ENCODE measurements around the gene LCN6. TPM values are rescaled to one million over a fixed set of nuclear protein-coding genes. Genes with fewer than 3 reads are reported as not detected.
A peak's percentile ranks its signal among the peaks of the same experiment; 100 is the strongest.

LCN6 gene
- total and polyA plus RNA-seq, 8 donors = 0.38 to 18.9 TPM; not detected in 6

- Histone ChIP-seq H3K4me3 (no peak overlapping the region), H3K36me3 (peaks cover 0 to 60% of the 10 kb centered on the region in 2 donors), H3K4me1 (peaks cover 17 to 82% of the 10 kb centered on the region in 2 donors), H3K27me3 (peaks cover 0 to 11% of the 10 kb centered on the region in 2 donors), H3K27ac (peak overlapping the region in 1 of 2 donors; percentile 64), H3K9me3 (no peaks in the 10 kb centered on the region)
- TF ChIP-seq, protein P1, sequence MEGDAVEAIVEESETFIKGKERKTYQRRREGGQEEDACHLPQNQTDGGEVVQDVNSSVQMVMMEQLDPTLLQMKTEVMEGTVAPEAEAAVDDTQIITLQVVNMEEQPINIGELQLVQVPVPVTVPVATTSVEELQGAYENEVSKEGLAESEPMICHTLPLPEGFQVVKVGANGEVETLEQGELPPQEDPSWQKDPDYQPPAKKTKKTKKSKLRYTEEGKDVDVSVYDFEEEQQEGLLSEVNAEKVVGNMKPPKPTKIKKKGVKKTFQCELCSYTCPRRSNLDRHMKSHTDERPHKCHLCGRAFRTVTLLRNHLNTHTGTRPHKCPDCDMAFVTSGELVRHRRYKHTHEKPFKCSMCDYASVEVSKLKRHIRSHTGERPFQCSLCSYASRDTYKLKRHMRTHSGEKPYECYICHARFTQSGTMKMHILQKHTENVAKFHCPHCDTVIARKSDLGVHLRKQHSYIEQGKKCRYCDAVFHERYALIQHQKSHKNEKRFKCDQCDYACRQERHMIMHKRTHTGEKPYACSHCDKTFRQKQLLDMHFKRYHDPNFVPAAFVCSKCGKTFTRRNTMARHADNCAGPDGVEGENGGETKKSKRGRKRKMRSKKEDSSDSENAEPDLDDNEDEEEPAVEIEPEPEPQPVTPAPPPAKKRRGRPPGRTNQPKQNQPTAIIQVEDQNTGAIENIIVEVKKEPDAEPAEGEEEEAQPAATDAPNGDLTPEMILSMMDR (IDR thresholded peaks at IDR 0.05) = no peak
- intact Hi-C loops (cut with DNase I) = no loop called here
- ATAC-seq = no peak
- peak in 1 of 4 donors; percentile 74 for DNase-seq
Observed at GRCh38 chr9:136721339-136722092, 26.8 kb downstream of the LCN6 start.

- H3K27ac ChIP-seq = peak overlapping the region in 1 of 2 donors; percentile 64
- ATAC-seq (no peak), DNase-seq (peak in 1 of 4 donors; percentile 71)
- peaks cover 11 to 82% of the 10 kb centered on the region in 2 donors for H3K4me1 ChIP-seq
- TF ChIP-seq, protein P1 (IDR thresholded peaks at IDR 0.05) = no peak
- peaks cover 0 to 11% of the 10 kb centered on the region in 2 donors for H3K27me3 ChIP-seq
- H3K36me3 ChIP-seq = peaks cover 0 to 54% of the 10 kb centered on the region in 2 donors
- H3K9me3 ChIP-seq = no peaks in the 10 kb centered on the region
- no peak overlapping the region for H3K4me3 ChIP-seq
- intact Hi-C loops (cut with DNase I) = no loop called here
Observed at GRCh38 chr9:136720898-136721338, 27.4 kb downstream of the LCN6 start.

GRCh38 chr9:136720251-136720897, 28.0 kb downstream of the LCN6 start:
- no peak overlapping the region for H3K4me3 ChIP-seq
- DNase-seq (peak in 1 of 4 donors; percentile 70), ATAC-seq (peak; percentile 2)
- no peaks in the 10 kb centered on the region for H3K9me3 ChIP-seq
- peaks cover 0 to 14% of the 10 kb centered on the region in 2 donors for H3K27me3 ChIP-seq
- intact Hi-C loops (cut with DNase I) = no loop called here
- peak overlapping the region in 1 of 2 donors; percentile 64 for H3K27ac ChIP-seq
- H3K4me1 ChIP-seq = peaks cover 6 to 82% of the 10 kb centered on the region in 2 donors
- peaks cover 0 to 49% of the 10 kb centered on the region in 2 donors for H3K36me3 ChIP-seq
- TF ChIP-seq, protein P1 (IDR thresholded peaks at IDR 0.05) = no peak

DNA sequence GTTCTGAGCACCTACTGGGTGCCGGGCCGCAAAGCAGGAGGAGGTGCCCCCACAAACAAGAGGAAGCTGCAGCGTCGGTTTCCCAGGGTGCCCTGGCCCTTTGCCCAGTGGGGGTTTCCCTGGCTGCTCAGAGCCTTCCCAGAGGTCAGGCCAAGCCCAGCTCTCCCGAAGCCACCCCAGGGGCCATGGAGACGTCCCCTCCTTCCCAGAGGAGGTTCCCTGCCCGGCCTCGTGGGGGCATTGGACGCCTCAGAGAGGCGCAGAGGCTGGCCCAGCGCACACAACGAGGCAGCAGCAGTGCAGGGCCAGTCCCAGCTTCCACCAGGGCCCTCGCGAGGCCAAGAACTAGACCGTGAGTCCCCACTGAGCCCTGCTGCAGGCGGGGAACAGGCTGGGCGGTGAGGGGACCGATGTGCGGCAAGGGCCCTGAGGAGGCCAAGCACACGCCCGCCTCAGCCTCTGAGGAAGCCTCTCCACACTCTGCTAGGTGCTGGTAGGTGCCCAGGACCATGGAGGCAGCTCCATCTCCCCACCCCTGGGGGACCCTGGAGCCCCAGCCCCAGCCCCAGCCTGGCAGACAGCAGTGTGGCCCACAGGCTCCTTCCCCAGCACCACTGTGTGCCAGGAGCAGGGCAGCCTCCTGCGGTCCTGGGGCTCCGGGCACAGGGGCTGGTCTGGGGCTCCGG, 29.0 kb downstream of the LCN6 start:
- no peak overlapping the region for H3K4me3 ChIP-seq
- peaks cover 0 to 24% of the 10 kb centered on the region in 2 donors for H3K27me3 ChIP-seq
- peaks cover 4 to 82% of the 10 kb centered on the region in 2 donors for H3K4me1 ChIP-seq
- peaks cover 0 to 38% of the 10 kb centered on the region in 2 donors for H3K36me3 ChIP-seq
- H3K9me3 ChIP-seq = no peaks in the 10 kb centered on the region
- intact Hi-C loops (cut with DNase I) = no loop called here
- peak overlapping the region in 1 of 2 donors; percentile 34 for H3K27ac ChIP-seq
- ATAC-seq (peak; percentile 8), DNase-seq (peak in 1 of 4 donors; percentile 87)
- TF ChIP-seq, protein P1 (IDR thresholded peaks at IDR 0.05) = no peak

All from left lung (tissue), 10 donors.